HCT116 (cell line): ENCODE measurements around the gene CCNYL1. TPM values are rescaled to one million over a fixed set of nuclear protein-coding genes. Genes with fewer than 3 reads are reported as not detected.

Source experiments
- ATAC-seq: fragments of 200-7000 bp; cut with Tn5 transposase; 2 replicates; pipeline ENCODE4 v1.9.1; 2020; ENCODE audit warnings: mild to moderate bottlenecking, moderate library complexity
- BruUV-seq: library from RNA; stranded (reverse); fragments of 400-500 nt; replicated peaks from 2 replicates; lab custom pipeline; 2021; lab: Mats Ljungman, UMichigan
- CTCF ChIA-PET: fragments of 300-600 bp; sonication (Branson Sonifier 250); formaldehyde crosslinking; loops from one replicate; lab custom pipeline; 2021; ENCODE audit warnings: antibody characterized with exemption; lab: Charles Lee
- POLR2A ChIA-PET: fragments of 300-600, 350-600 bp; sonication (Branson Sonifier 250); formaldehyde crosslinking; loops from one replicate; lab custom pipeline; 2021; ENCODE audit warnings: antibody characterized with exemption; lab: Charles Lee
- RAD21 ChIA-PET, 2 experiments: fragments of 300-600 bp; sonication (Branson Sonifier 250); formaldehyde crosslinking; loops; one replicate each; lab custom pipeline; 2023; ENCODE audit warnings: low total read pairs in 2 of 2; ENCODE audit not compliant: uncharacterized antibody in 2 of 2, unreplicated experiment in 2 of 2, low non-redundant PET in 1 of 2; lab: Charles Lee
- DNase-seq: peaks from one replicate; pipeline ENCODE4 v3.0.0-alpha.2; 2010; ENCODE audit warnings: low read depth, low spot score
- H2AFZ ChIP-seq: fragments of 200-600 bp; shearing (Covaris generic), sonication (generic); 2 replicates; pipeline ENCODE4 v1.6.1; 2017; ENCODE audit warnings: low read depth, mixed run types, mixed read lengths, antibody characterized with exemption, low read length; ENCODE audit not compliant: poor library complexity, severe bottlenecking
- H3K27ac ChIP-seq: 2 replicates; pipeline ENCODE4 v1.5.1; 2012; ENCODE audit warnings: low read depth, low read length
- H3K27me3 ChIP-seq: fragments of 200-600 bp; sonication (generic); 2 replicates; pipeline ENCODE4 v1.6.1; 2016; ENCODE audit warnings: mixed run types, low read length, mixed read lengths; ENCODE audit not compliant: insufficient read depth
- H3K36me3 ChIP-seq, 2 experiments: fragments of 200-500 bp in 1 of 2; fragments of 200-600 bp in 1 of 2; sonication (Bioruptor generic) in 1 of 2; sonication (generic) in 1 of 2; 2 replicates each; pipeline versions ENCODE4 v1.5.1 to v1.6.1; 2014 to 2016; ENCODE audit warnings: low read length in 2 of 2, inconsistent platforms in 1 of 2, mixed read lengths in 1 of 2, mixed run types in 1 of 2; ENCODE audit not compliant: insufficient read depth in 2 of 2, control insufficient read depth in 1 of 2
- H3K4me1 ChIP-seq, 2 experiments: fragments of 200-600 bp in 1 of 2; sonication (generic) in 1 of 2; 2 replicates each; pipeline versions ENCODE4 v1.5.1 to v1.6.1; 2012 to 2017; ENCODE audit warnings: low read length in 2 of 2, inconsistent platforms in 1 of 2, mild to moderate bottlenecking in 1 of 2, mixed read lengths in 1 of 2, mixed run types in 1 of 2, moderate library complexity in 1 of 2; ENCODE audit not compliant: insufficient read depth in 2 of 2, control insufficient read depth in 1 of 2
- H3K4me2 ChIP-seq: fragments of 200-600 bp; sonication (generic); 2 replicates; pipeline ENCODE4 v1.6.1; 2017; ENCODE audit warnings: mixed run types, low read length, mixed read lengths
- H3K4me3 ChIP-seq, 2 experiments: fragments of 200-600 bp in 1 of 2; sonication (generic) in 1 of 2; replicated peaks in 1 of 2; 2 replicates each; pipeline ENCODE4 v1.5.1; 2011 to 2016; ENCODE audit warnings: low read length in 2 of 2, control low read depth in 1 of 2, low read depth in 1 of 2, mild to moderate bottlenecking in 1 of 2, mixed read lengths in 1 of 2, mixed run types in 1 of 2
- H3K79me2 ChIP-seq: fragments of 200-600 bp; sonication (generic); 2 replicates; pipeline ENCODE4 v1.6.1; 2017; ENCODE audit warnings: mild to moderate bottlenecking, mixed run types, low read length, moderate library complexity, mixed read lengths; ENCODE audit not compliant: insufficient read depth
- H3K9ac ChIP-seq: fragments of 200-600 bp; sonication (generic); 2 replicates; pipeline ENCODE4 v1.6.1; 2016; ENCODE audit warnings: low read length, mixed read lengths
- H3K9me2 ChIP-seq: fragments of 200-600 bp; sonication (generic), shearing (Covaris generic); 2 replicates; pipeline ENCODE4 v1.6.1; 2017; ENCODE audit warnings: mixed run types, mild to moderate bottlenecking, moderate library complexity; ENCODE audit not compliant: insufficient read depth
- H3K9me3 ChIP-seq, 2 experiments: fragments of 200-500 bp in 1 of 2; fragments of 200-600 bp in 1 of 2; sonication (Bioruptor generic) in 1 of 2; sonication (generic) in 1 of 2; 2 replicates each; pipeline ENCODE4 v1.6.1; 2014 to 2017; ENCODE audit warnings: low read length in 2 of 2, mixed read lengths in 2 of 2, inconsistent platforms in 1 of 2, low read depth in 1 of 2, mild to moderate bottlenecking in 1 of 2, mixed run types in 1 of 2, moderate library complexity in 1 of 2; ENCODE audit not compliant: control insufficient read depth in 1 of 2, insufficient read depth in 1 of 2
- H4K20me1 ChIP-seq: fragments of 200-600 bp; sonication (generic), shearing (Covaris generic); 2 replicates; pipeline ENCODE4 v1.6.1; 2017; ENCODE audit warnings: mixed run types, mild to moderate bottlenecking, moderate library complexity; ENCODE audit not compliant: insufficient read depth
- ATF3 ChIP-seq: IDR thresholded peaks from 2 replicates; pipeline ENCODE4 v1.6.1; 2012
- EGR1 ChIP-seq: IDR thresholded peaks from 2 replicates; pipeline ENCODE4 v1.6.1; 2012; ENCODE audit warnings: low read depth
- ELF1 ChIP-seq: IDR thresholded peaks from 2 replicates; pipeline ENCODE4 v1.6.1; 2012; ENCODE audit warnings: low read depth, borderline replicate concordance
- EZH2 ChIP-seq: fragments of 200-600 bp; sonication (generic); IDR thresholded peaks from 2 replicates; pipeline ENCODE4 v1.6.1; 2017; ENCODE audit warnings: antibody characterized with exemption, mixed run types
- EZH2phosphoT487 ChIP-seq: fragments of 200-600 bp; IDR thresholded peaks from 2 replicates; pipeline ENCODE4 v1.6.1; 2018; ENCODE audit warnings: antibody characterized with exemption, borderline replicate concordance
- JUND ChIP-seq: IDR thresholded peaks from 2 replicates; pipeline ENCODE4 v1.6.1; 2012
- RAD21 ChIP-seq: IDR thresholded peaks from 2 replicates; pipeline ENCODE4 v1.6.1; 2012; ENCODE audit warnings: low read depth, mild to moderate bottlenecking
- SIN3A ChIP-seq: IDR thresholded peaks from 2 replicates; pipeline ENCODE4 v1.6.1; 2012; ENCODE audit warnings: low read depth
- ZFX ChIP-seq: fragments of 450-650 bp; IDR thresholded peaks from 2 replicates; pipeline ENCODE4 v1.6.1; 2017
- intact Hi-C: fragments of 100-400 bp; cut with micrococcal nuclease; formaldehyde crosslinking; loops from 2 replicates; pipeline ENCODE4 v1.10.0; 2022
- total RNA-seq: library from RNA; stranded (reverse); gene quantifications from one replicate; pipeline ENCODE4 v1.2.1, GENCODE V29; 2021; ENCODE audit not compliant: unreplicated experiment
- TF ChIP-seq, protein P1 (sequence below): IDR thresholded peaks from 2 replicates; pipeline ENCODE4 v1.6.1; 2012; ENCODE audit warnings: low read depth

CCNYL1 gene
- total RNA-seq, 1 experiment from 2014 or later: 14.9 TPM

DNA sequence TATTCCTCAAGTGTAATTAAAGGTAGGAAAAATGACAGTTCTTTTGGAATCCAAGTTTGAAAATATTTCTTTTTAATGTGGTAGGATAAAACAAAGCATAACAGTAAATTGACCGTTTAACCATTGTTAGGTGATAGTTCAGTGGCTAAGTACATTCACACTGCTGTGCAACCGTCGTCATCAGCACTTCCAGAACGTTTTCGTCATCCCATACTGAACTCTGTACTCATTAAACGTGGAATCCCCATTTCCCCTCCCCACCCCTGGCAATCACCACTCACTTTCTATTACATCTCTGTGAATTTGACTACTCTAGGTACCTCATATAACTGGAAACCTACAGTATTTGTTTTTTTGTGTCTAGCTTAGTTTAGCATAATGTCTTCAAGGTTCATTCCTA lies 91.2 kb downstream of the CCNYL1 start:
- no peaks in the 10 kb centered on the region for H3K36me3 ChIP-seq
- H3K9ac ChIP-seq: no peak overlapping the region
- no peaks in the 10 kb centered on the region for H4K20me1 ChIP-seq
- no peak for TF ChIP-seq ZFX
- TF ChIP-seq ELF1: no peak
- TF ChIP-seq EGR1: no peak
- TF ChIP-seq SIN3A: no peak
- TF ChIP-seq JUND: no peak
- no peak for TF ChIP-seq EZH2phosphoT487
- TF ChIP-seq, protein P1, sequence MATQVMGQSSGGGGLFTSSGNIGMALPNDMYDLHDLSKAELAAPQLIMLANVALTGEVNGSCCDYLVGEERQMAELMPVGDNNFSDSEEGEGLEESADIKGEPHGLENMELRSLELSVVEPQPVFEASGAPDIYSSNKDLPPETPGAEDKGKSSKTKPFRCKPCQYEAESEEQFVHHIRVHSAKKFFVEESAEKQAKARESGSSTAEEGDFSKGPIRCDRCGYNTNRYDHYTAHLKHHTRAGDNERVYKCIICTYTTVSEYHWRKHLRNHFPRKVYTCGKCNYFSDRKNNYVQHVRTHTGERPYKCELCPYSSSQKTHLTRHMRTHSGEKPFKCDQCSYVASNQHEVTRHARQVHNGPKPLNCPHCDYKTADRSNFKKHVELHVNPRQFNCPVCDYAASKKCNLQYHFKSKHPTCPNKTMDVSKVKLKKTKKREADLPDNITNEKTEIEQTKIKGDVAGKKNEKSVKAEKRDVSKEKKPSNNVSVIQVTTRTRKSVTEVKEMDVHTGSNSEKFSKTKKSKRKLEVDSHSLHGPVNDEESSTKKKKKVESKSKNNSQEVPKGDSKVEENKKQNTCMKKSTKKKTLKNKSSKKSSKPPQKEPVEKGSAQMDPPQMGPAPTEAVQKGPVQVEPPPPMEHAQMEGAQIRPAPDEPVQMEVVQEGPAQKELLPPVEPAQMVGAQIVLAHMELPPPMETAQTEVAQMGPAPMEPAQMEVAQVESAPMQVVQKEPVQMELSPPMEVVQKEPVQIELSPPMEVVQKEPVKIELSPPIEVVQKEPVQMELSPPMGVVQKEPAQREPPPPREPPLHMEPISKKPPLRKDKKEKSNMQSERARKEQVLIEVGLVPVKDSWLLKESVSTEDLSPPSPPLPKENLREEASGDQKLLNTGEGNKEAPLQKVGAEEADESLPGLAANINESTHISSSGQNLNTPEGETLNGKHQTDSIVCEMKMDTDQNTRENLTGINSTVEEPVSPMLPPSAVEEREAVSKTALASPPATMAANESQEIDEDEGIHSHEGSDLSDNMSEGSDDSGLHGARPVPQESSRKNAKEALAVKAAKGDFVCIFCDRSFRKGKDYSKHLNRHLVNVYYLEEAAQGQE: no peak
- no peak for TF ChIP-seq RAD21
- TF ChIP-seq ATF3: no peak
- TF ChIP-seq EZH2: no peak
- POLR2A ChIA-PET: no interaction called here
- H3K4me1 ChIP-seq: peaks cover 18 to 25% of the 10 kb centered on the region in 2 experiments
- H3K27me3 ChIP-seq: no peaks in the 10 kb centered on the region
- H3K9me3 ChIP-seq: no peaks in the 10 kb centered on the region
- CTCF ChIA-PET: no interaction called here
- H3K27ac ChIP-seq: no peak overlapping the region
- intact Hi-C loops: no loop called here
- RAD21 ChIA-PET: no interaction called here
- no peak overlapping the region for H3K4me2 ChIP-seq
- BruUV-seq: no TSS peak
- no peaks in the 10 kb centered on the region for H3K9me2 ChIP-seq
- ATAC-seq: no peak
- H3K4me3 ChIP-seq: no peak overlapping the region
- no peak for DNase-seq
- H2AFZ ChIP-seq: no peak overlapping the region
- H3K79me2 ChIP-seq: no peaks in the 10 kb centered on the region

Other genes with a start within 250 kb of the CCNYL1 start
- 60.4 TPM for gene CREB1, start 181.7 kb upstream of the CCNYL1 start, total RNA-seq
- 25.7 TPM for gene METTL21A, start 86.2 kb upstream of the CCNYL1 start, total RNA-seq
- 9.0 TPM for gene FZD5, start 58.3 kb downstream of the CCNYL1 start, total RNA-seq